NCI-H2081 (cell line): ENCODE results near the gene USP26.
"Not testable (repeated sequence)": the region's sequence is repeated elsewhere in the genome, so short reads cannot be mapped to it uniquely, and the experiment has no call there.

Experiments used
- DNase-seq, 2 experiments: peaks; one replicate each; lab custom pipeline; 2025; lab: John Stamatoyannopoulos, UW

Gene USP26, protein sequence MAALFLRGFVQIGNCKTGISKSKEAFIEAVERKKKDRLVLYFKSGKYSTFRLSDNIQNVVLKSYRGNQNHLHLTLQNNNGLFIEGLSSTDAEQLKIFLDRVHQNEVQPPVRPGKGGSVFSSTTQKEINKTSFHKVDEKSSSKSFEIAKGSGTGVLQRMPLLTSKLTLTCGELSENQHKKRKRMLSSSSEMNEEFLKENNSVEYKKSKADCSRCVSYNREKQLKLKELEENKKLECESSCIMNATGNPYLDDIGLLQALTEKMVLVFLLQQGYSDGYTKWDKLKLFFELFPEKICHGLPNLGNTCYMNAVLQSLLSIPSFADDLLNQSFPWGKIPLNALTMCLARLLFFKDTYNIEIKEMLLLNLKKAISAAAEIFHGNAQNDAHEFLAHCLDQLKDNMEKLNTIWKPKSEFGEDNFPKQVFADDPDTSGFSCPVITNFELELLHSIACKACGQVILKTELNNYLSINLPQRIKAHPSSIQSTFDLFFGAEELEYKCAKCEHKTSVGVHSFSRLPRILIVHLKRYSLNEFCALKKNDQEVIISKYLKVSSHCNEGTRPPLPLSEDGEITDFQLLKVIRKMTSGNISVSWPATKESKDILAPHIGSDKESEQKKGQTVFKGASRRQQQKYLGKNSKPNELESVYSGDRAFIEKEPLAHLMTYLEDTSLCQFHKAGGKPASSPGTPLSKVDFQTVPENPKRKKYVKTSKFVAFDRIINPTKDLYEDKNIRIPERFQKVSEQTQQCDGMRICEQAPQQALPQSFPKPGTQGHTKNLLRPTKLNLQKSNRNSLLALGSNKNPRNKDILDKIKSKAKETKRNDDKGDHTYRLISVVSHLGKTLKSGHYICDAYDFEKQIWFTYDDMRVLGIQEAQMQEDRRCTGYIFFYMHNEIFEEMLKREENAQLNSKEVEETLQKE

GRCh38 chrX:133097031-133097430 is at the start of gene USP26:
Gene USP26 (minus strand): TSS chrX:133097109. CDS start chrX:133028220, 68,889 bp downstream.
- DNase-seq: no peak

GRCh38 chrX:133134282-133134681 is 37.4 kb upstream of the USP26 start:
- DNase-seq: no peak

DNA sequence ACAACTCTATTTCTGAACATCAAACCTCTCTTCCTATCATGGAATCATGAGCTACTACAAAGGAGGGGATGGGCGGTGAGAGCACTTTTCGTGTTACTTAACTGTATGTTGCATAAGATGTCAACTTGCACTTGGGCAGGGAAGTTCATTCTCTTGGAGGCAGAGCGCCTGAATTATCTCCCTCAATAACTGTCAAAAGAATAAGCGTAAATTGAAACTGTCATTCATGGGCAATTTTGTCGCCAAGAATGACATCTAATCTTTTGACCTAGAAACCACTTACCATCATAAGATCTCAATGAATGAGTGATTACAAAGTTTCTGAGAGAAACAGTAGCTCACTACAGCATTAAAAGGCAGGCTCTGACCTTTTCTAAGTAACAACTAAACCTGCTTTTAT is 23.5 kb upstream of the USP26 start:
- DNase-seq: no peak

- no peak for DNase-seq
Measured at GRCh38 chrX:133094098-133094731, 2.7 kb downstream of the USP26 start.

GRCh38 chrX:133090236-133090809 is 6.6 kb downstream of the USP26 start:
- DNase-seq: no peak

- DNase-seq: no peak
Measured at GRCh38 chrX:133089411-133089810, 7.5 kb downstream of the USP26 start.

DNA sequence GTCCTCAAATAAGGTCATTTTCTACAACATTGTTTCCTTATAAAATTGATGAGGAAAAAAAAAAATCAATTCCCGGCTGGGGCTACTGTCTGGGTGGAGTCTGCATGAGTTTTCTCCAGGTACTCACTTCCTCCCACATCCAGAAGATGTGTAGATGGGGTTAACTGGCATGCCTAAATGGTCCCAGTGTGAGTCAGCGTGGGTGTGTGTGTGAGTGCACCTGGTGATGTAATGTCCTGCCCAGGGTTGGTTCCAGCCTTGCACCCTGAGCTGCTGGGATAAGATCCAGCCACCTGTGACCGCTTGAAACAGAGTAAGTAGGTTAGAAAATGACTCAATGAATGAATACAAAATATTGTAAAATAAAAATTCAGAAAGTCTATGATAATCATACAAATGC is 11.1 kb downstream of the USP26 start:
- DNase-seq: no peak

DNA sequence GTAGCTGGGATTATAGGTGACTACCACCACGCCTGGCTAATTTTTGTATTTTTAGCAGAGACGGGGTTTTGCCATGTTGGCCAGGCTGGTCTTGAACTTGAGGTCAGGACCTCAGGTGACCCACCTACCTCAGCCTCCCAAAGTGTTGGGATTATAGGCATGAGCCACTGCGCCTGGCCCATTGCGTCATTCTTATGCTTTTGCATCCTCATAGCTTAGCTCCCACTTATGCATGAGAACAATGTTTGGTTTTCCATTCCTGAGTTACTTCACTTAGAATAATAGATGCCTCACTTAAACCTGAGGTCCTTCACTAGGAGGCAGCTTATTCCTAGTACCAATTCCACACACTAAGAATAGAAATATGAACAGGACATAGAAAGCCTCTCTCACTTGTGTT is 11.9 kb downstream of the USP26 start:
- DNase-seq: not testable (repeated sequence)

DNA sequence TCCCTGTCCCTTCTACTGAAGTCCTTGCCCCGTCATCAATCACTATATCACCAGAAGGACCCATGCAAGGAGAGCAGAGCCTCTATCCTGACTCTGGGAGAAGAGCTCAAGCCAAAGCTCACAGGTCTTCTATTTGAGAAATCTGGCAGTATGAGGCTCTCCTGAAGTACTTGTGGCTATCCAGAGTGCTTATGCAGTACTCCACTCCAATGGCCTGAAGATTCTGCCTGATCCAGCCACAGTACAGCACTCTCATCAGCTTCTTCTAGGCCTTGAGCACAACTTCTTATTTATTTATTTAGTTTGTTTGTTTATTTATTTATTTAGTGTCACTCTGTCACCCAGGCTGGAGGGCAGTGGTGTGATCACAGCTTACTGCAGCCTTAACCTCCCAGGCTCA is 13.0 kb downstream of the USP26 start:
- no peak for DNase-seq

DNA sequence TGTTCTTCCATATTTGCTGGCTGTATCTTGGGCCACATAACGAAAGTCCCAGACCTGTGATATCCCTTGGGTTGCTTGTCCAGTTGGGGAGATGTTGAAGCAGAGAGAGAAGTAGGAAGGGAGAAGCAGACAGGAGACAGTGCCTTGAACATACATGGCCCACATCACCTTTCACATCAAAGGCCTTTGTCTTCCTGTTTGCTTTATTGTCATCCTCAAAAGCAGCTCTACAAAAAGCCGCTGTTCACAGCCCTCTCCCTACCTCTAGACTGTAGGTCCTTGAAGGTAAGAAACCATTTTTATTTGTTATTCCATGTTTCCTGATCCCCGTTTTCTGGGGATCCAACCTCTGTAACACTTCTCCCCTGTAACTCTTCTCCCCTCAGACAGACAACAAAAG is 14.9 kb downstream of the USP26 start:
- no peak for DNase-seq

DNA sequence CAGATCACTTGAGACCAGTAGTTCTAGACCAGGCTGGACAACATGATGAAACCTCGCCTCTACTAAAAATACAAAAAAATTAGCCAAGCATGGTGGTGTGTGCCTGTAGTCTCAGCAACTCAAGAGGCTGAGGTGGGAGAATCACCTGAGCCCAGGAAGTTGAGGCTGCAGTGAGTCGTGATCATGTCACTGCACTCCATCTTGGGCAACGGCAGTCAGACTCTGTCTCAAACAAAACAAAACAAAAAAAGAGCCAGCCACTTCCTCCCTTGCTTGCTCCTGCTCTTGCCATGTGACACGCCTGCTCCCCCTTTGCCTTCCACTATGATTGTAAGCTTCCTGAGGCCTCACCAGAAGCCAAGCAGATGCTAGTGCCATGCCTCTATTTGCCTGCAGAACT is 19.1 kb downstream of the USP26 start:
- not testable (repeated sequence) for DNase-seq

- no peak for DNase-seq
Measured at GRCh38 chrX:133072566-133072965, 24.3 kb downstream of the USP26 start.

DNA sequence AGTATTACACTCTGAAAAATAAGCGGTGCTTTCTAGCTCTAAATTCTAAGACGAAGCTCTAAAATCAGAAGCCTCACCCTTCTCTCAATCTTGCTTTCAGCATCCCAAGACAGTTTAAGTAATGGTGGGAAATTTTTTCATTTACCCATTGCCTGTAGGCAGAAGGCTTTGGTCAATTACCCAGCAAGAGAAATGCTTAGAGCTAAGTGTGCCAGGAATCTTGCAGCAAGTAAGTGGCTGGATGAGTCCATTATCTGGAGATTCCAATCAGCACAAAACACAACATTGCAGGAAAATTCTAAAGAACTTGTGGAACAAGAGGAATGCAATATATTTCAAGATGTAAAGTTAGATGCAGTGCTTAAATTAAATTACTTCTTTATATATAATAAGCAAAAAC is 28.4 kb downstream of the USP26 start:
- no peak for DNase-seq

DNA sequence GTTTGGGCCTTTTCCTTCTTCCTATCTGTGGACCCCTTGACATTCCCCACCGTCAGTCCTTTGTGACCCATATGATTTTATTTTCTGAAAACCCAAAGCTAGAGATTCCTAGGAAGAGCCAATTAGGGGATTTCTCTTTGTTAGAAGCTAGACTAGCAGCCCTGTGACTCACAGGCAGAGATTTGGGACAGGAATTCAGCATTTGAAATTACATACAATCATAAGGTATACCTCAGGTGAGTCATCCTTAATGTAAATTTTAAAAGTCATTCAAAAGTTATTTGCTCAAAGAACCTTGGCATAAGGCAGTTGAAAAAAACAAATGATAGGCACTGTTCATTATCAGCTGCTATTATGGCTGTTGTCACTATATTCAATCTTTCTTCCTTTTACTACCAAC is 40.6 kb downstream of the USP26 start:
- no peak for DNase-seq

GRCh38 chrX:133054761-133055405 is 42.0 kb downstream of the USP26 start:
- DNase-seq: no peak

DNA sequence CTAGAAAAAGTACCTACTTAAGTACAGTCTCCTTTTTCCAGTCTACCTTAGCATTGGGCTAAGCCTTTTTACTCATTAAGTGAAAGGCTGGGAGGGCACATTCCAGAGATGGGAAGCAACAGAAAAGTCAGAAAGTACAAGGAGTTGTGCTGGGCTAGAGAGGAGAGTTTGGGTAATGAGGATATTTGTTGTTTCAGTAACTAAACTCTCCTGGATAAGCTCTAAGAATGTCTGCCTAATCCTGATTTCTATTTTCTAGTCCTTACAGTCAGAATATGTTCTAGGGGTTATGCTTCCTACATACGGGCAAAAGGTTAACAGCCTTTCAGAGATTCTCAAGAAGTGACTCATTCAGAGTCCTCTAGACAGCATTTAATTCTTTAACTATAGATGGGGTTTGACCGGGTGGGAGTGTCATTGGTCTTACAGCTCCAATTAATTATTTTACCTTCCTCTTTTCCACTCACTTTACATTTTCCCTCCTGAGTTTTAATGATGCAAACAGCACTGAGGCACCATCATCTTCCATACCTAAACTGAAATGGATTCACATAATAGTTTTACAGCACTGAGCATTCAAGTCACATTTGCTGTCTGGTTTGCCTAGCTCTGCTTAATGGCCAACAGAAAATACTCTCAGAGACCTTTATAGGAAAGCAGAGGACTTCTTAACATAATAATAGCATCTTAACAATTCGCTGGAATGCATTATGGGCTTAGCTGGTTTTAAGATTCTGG is 42.9 kb downstream of the USP26 start:
- no peak for DNase-seq

- no peak for DNase-seq
Measured at GRCh38 chrX:133048751-133049150, 48.2 kb downstream of the USP26 start.

DNA sequence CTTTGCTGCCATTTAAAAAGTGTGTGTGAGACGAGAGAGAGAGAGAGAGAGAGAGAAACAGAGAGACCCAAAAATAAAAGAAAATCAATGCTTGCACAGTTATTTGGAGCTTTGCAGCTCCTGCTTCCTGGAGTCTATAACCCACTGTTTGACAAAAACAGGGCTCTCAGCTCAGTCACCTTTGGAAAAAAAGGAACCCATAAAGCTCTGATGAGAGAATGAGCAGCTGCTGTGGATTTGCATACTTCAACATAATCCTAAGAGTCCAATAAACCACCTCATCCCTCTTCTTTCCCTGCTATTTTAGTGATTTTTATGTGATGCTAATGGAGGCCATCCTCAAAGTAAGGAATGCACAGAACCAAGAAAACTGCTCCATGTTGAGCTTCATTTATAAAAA is 50.3 kb downstream of the USP26 start:
- DNase-seq: no peak

DNA sequence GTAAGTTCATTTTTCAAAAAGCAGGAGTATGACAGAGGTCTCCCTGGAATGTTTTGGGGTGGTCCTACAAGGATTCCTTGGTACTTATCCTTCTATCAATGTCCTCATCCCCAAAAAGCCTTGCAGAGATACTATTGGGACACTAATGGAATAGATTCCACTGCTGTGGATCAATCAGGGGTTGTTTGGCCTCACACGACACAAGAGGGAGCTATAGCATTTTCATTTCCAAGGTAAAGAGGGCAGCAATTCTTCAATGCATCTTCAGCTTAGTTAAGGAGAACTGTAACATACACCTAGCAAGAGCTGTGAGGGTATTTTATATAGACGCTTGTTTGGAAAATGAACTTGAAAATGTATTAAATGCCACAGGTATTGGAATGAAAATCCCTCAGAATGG is 50.9 kb downstream of the USP26 start:
- no peak for DNase-seq

DNA sequence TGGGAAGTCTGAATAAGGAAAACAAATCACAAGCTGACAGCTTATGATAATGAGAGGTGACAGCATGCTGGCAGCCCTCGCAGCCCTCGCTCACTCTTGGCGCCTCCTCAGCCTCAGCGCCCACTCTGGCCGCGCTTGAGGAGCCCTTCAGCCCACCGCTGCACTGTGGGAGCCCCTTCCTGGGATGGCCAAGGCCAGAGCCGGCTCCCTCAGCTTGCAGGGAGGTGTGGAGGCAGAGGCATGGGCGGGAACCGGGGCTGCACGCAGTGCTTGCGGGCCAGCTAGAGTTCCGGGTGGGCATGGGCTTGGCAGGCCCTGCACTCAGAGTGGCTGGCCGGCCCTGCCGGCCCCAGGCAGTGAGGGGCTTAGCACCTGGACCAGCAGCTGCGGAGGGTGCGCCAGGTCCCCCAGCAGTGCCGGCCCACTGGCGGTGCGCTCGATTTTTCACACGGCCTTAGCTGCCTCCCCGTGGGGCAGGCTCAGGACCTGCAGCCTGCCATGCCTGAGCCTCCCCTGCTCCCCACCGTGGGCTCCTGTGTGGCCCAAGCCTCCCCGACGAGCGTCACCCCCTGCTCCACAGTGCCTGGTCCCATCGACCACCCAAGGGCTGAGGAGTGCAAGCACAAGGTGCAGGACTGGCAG is 52.6 kb downstream of the USP26 start:
- not testable (repeated sequence) for DNase-seq
